Raji (cell line): ENCODE data around the gene STEAP3.

Source experiments
- POLR2A ChIP-seq: IDR thresholded peaks from 2 replicates; pipeline ENCODE4 v1.6.1; 2011; ENCODE audit warnings: low read depth, low read length, control low read depth; ENCODE audit not compliant: insufficient read depth

STEAP3 gene

GRCh38 chr2:119304847-119305246 is 81.2 kb downstream of the STEAP3 start:
- TF ChIP-seq POLR2A: no peak

GRCh38 chr2:119305497-119306195 is 82.0 kb downstream of the STEAP3 start:
- no peak for TF ChIP-seq POLR2A

- TF ChIP-seq POLR2A: no peak
These were observed 82.6 kb downstream of the STEAP3 start for GRCh38 chr2:119306196-119306590.

GRCh38 chr2:119307419-119308140 is 83.9 kb downstream of the STEAP3 start:
- TF ChIP-seq POLR2A: no peak

- TF ChIP-seq POLR2A: no peak
These were observed 85.2 kb downstream of the STEAP3 start for GRCh38 chr2:119308793-119309330.

GRCh38 chr2:119311371-119311770 is 87.7 kb downstream of the STEAP3 start:
- no peak for TF ChIP-seq POLR2A

- TF ChIP-seq POLR2A: no peak
These were observed 88.2 kb downstream of the STEAP3 start for GRCh38 chr2:119311831-119312230.
